KMS-11 (cell line): ENCODE measurements around the gene NUDT14.

Experiments used
- H2AFZ ChIP-seq: fragments of 200-600 bp; sonication (generic); 2 replicates; pipeline ENCODE4 v1.6.1; 2016; ENCODE audit warnings: antibody characterized with exemption, mixed run types, low read depth
- H3K27ac ChIP-seq: fragments of 200-600 bp; sonication (generic); 2 replicates; pipeline ENCODE4 v1.6.1; 2016; ENCODE audit warnings: mild to moderate bottlenecking, mixed run types
- H3K27me3 ChIP-seq: fragments of 200-600 bp; sonication (generic); 2 replicates; pipeline ENCODE4 v1.6.1; 2017; ENCODE audit warnings: mild to moderate bottlenecking, low read depth, mixed run types, moderate library complexity; ENCODE audit not compliant: insufficient read depth
- H3K36me3 ChIP-seq: fragments of 200-600 bp; sonication (generic); 2 replicates; pipeline ENCODE4 v1.6.1; 2017; ENCODE audit warnings: mild to moderate bottlenecking, mixed run types; ENCODE audit not compliant: insufficient read depth
- H3K4me1 ChIP-seq: fragments of 200-600 bp; sonication (generic); 2 replicates; pipeline ENCODE4 v1.6.1; 2016; ENCODE audit warnings: mild to moderate bottlenecking, low read depth, mixed run types; ENCODE audit not compliant: poor library complexity, severe bottlenecking
- H3K4me2 ChIP-seq: fragments of 200-600 bp; sonication (generic); 2 replicates; pipeline ENCODE4 v1.7.0; 2016; ENCODE audit warnings: mild to moderate bottlenecking, mixed run types
- H3K4me3 ChIP-seq: fragments of 200-600 bp; sonication (generic); IDR thresholded peaks from 2 replicates; pipeline ENCODE4 v1.6.1; 2017; ENCODE audit warnings: low read depth, low read length, mixed read lengths; ENCODE audit not compliant: insufficient read depth
- H3K79me2 ChIP-seq: fragments of 200-600 bp; sonication (generic); 2 replicates; pipeline ENCODE4 v1.6.1; 2016; ENCODE audit warnings: low read depth, mixed run types; ENCODE audit not compliant: insufficient read depth
- H3K9ac ChIP-seq: fragments of 200-600 bp; sonication (generic); 2 replicates; pipeline ENCODE4 v1.6.1; 2016; ENCODE audit warnings: mild to moderate bottlenecking, mixed run types
- H4K20me1 ChIP-seq: fragments of 200-600 bp; sonication (generic); 2 replicates; pipeline ENCODE4 v1.6.1; 2016; ENCODE audit warnings: mild to moderate bottlenecking, mixed run types; ENCODE audit not compliant: insufficient read depth
- CTCF ChIP-seq: fragments of 200-600 bp; sonication (generic); conservative IDR thresholded peaks from 2 replicates; pipeline ENCODE4 v1.6.1; 2017; ENCODE audit warnings: low read depth, mild to moderate bottlenecking, antibody characterized with exemption, low read length, moderate library complexity, mixed read lengths

Gene NUDT14

DNA sequence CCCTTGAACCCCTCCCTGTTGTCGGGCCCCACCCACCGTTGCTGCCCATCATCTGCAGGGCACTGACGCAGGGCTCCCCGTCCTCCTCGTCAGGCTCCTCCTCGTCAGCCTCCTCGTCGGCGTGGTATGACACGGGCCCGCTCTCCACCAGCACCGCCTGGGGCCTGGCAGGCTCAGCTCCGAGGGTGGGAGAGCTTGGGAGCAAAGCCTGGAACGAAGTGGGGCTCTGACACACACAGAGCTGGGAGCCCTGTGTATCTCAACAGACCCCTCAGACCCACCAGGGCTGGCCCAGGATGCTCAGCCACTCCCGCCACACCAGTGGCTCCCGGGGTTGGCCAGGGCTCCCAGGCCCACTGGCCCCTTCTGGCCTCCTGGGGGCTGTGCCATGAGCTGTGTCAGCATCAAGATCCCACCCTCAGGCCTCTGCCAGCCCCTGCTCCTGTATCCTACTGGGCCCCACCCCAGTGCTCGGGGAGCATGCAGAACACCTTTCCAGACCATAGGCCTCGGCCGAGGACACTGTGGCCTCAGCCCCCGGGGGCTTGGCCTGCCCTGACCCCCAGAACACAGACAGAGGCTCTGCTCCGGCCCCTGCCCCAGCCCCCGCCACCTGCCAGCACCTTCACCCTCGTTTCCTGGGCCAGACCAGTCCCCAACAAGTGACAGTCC lies 30.1 kb upstream of the NUDT14 start:
- no peaks in the 10 kb centered on the region for H3K27me3 ChIP-seq
- no peak overlapping the region for H3K27ac ChIP-seq
- no peak overlapping the region for H3K9ac ChIP-seq
- no peaks in the 10 kb centered on the region for H3K79me2 ChIP-seq
- no peaks in the 10 kb centered on the region for H4K20me1 ChIP-seq
- no peak overlapping the region for H2AFZ ChIP-seq
- TF ChIP-seq CTCF, result no peak
- H3K36me3 ChIP-seq, result no peaks in the 10 kb centered on the region
- no peak overlapping the region for H3K4me2 ChIP-seq
- no peak overlapping the region for H3K4me3 ChIP-seq
- no peaks in the 10 kb centered on the region for H3K4me1 ChIP-seq

DNA sequence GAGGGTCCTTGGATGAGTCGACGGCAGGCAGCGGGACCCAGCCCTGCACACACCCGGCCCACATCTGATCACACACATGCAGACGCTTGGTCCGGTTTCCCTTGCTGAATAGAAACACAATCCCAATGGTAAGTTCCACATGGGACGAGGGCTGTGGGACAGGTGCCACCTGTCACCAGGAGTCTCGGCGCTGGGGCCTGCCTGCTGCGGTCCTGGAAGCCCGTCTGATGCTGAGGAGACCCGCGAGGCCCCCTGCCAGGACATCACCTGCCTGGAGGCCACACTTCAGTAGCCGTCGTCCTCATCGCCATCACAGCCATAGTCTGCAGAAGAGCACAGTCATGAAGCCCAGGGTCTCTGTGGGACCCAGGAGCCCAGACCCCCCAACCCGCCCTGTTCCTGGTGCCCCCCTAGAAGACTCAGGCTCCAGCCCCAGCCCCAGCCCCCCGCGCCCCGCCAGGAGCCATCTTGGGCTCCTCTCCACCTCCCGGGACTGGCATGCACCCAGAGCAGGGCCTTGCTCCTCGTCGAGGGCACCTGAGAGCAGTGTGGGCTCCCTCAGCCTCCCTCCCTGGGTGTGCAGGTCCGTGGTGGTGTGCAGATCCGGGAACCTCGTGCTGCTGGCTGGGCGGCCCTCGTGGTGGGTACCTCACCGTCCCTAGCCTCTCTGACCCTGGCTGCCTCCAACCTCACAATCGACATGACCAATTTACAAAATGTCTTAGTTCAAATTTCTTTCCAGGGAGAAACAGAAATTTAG lies 29.3 kb upstream of the NUDT14 start:
- no peaks in the 10 kb centered on the region for H3K79me2 ChIP-seq
- H4K20me1 ChIP-seq, result no peaks in the 10 kb centered on the region
- H3K4me1 ChIP-seq, result no peaks in the 10 kb centered on the region
- no peak overlapping the region for H3K4me3 ChIP-seq
- H3K27ac ChIP-seq, result no peak overlapping the region
- no peak overlapping the region for H3K9ac ChIP-seq
- no peak for TF ChIP-seq CTCF
- H3K4me2 ChIP-seq, result no peak overlapping the region
- no peak overlapping the region for H2AFZ ChIP-seq
- no peaks in the 10 kb centered on the region for H3K36me3 ChIP-seq
- no peaks in the 10 kb centered on the region for H3K27me3 ChIP-seq

DNA sequence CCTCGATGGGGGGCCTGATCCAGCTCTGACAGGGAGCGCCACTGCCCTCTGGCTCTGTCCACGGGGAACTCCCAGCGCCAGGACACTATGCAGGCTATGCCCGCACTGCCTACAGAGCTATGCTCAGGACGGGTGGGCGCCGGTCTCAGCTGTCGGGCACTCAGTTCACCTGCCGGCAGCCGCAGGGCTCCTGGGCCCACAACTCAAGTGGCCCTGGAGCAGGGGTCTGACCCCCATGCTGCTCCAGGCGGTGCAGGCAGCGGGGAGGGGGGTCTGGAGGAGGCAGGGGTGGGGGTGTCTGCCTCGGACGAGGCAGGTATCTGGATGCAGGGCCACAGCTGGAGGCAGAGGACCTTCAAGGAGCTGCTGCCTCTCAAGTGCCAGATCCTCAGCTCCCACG lies 28.5 kb upstream of the NUDT14 start:
- H4K20me1 ChIP-seq, result no peaks in the 10 kb centered on the region
- no peaks in the 10 kb centered on the region for H3K36me3 ChIP-seq

GRCh38 chr14:105209091-105209490 lies 28.0 kb upstream of the NUDT14 start:
- Histone ChIP-seq H2AFZ (no peak overlapping the region), H3K27ac (no peak overlapping the region), H3K4me2 (no peak overlapping the region), H4K20me1 (no peaks in the 10 kb centered on the region), H3K9ac (no peak overlapping the region), H3K27me3 (no peaks in the 10 kb centered on the region), H3K4me3 (no peak overlapping the region), H3K36me3 (no peaks in the 10 kb centered on the region), H3K79me2 (no peaks in the 10 kb centered on the region), H3K4me1 (no peaks in the 10 kb centered on the region)
- TF ChIP-seq CTCF, result no peak

More for the DNA sequence above, 28.5 kb upstream of the NUDT14 start:
- Histone ChIP-seq H3K27ac (no peak overlapping the region), H3K4me2 (no peak overlapping the region), H3K79me2 (no peaks in the 10 kb centered on the region), H2AFZ (no peak overlapping the region), H3K4me3 (no peak overlapping the region), H3K4me1 (no peaks in the 10 kb centered on the region), H3K9ac (no peak overlapping the region), H3K27me3 (no peaks in the 10 kb centered on the region)
- TF ChIP-seq CTCF, result no peak
